Mucosa of descending colon (tissue), 3 donors: ENCODE measurements around the gene USP43. TPM values are rescaled to one million over a fixed set of nuclear protein-coding genes. Genes with fewer than 3 reads are reported as not detected.

Experiments used
- ATAC-seq: fragments of 200-7000 bp; cut with Tn5 transposase; one replicate; pipeline ENCODE4 v1.9.1; 2020; ENCODE audit warnings: mild to moderate bottlenecking, moderate library complexity
- DNase-seq, 3 donors: peaks; one replicate each; pipeline ENCODE4 v3.0.0-alpha.2; 2020
- H3K36me3 ChIP-seq: fragments of 200-600 bp; one replicate; pipeline ENCODE4 v1.8.0; 2021; ENCODE audit warnings: low read depth, mild to moderate bottlenecking
- H3K4me1 ChIP-seq: fragments of 200-600 bp; one replicate; pipeline ENCODE4 v1.8.0; 2021; ENCODE audit warnings: low read depth, mild to moderate bottlenecking
- H3K4me3 ChIP-seq: fragments of 200-600 bp; one replicate; pipeline ENCODE4 v1.8.0; 2021; ENCODE audit warnings: mild to moderate bottlenecking
- H3K9me3 ChIP-seq: fragments of 200-600 bp; one replicate; pipeline ENCODE4 v1.8.0; 2021; ENCODE audit warnings: mild to moderate bottlenecking
- intact Hi-C, 2 donors: fragments of 100-400 bp; cut with DNase I in 1 of 2; cut with micrococcal nuclease in 1 of 2; formaldehyde crosslinking; loops; one replicate each; pipeline versions ENCODE4 v1.11.0 to v1.11.1; 2022; cut with DNase I, micrococcal nuclease
- total RNA-seq, 3 donors: library from RNA; stranded (reverse); fragmentation: NEBNext Ultra II Directional in 2 of 3; extraction: Animal tissue kit (Norgen Biotek cat#: 25700) in 2 of 3; gene quantifications; one replicate each; pipeline versions ENCODE4 v1.2.1 to v1.2.4, GENCODE V29; 2021 to 2023
- TF ChIP-seq, protein P1 (sequence below): fragments of 200-600 bp; IDR thresholded peaks from one replicate; pipeline ENCODE4 v1.8.0; 2022; ENCODE audit warnings: antibody characterized with exemption, mild to moderate bottlenecking
- donor health status: DM: no; HTN: no; CAD: no; lungs with moderate emphysema.
- donor health status: DM: no; HTN: no; CAD: no.
- donor health status: DM: no; HTN: yes; CAD: no.

Gene USP43
- total RNA-seq, 3 donors from 2014 or later, result 7.2 to 18.4 (median 13.6) TPM

DNA sequence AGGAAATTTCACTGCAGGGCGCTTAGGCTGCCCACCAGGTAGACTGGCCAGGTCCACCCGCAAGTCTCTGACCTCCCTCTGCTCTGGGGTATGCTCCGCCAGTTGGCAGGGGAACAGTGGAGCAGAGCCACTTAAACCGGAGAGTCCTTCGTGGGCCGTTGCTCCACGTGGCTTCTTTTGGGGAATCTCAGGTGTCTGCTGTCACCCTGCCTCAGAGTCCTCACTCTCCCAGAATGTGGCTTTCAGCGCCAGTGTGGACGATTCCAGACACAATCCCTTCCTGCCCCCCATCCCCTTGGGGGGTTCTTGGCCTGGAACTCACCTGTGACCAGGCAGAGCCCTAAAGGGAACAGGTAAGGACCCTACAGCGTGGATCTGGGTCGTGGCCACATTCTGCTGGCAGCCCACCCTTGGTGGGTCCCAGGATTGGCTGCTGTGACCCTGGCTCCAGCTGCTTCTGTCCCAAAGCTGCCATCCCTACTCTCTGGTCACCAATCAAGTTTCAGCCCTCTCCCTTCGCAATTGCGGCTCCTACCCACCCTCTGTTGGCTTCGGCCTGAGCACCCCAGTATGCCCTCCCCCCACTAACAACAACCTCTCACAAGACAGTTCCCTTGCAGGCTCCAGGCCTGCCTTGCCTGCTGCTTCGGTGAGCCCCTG is 123.8 kb downstream of the USP43 start:
- no peak for DNase-seq
- TF ChIP-seq, protein P1, sequence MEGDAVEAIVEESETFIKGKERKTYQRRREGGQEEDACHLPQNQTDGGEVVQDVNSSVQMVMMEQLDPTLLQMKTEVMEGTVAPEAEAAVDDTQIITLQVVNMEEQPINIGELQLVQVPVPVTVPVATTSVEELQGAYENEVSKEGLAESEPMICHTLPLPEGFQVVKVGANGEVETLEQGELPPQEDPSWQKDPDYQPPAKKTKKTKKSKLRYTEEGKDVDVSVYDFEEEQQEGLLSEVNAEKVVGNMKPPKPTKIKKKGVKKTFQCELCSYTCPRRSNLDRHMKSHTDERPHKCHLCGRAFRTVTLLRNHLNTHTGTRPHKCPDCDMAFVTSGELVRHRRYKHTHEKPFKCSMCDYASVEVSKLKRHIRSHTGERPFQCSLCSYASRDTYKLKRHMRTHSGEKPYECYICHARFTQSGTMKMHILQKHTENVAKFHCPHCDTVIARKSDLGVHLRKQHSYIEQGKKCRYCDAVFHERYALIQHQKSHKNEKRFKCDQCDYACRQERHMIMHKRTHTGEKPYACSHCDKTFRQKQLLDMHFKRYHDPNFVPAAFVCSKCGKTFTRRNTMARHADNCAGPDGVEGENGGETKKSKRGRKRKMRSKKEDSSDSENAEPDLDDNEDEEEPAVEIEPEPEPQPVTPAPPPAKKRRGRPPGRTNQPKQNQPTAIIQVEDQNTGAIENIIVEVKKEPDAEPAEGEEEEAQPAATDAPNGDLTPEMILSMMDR, result no peak
- Histone ChIP-seq H3K4me1 (no peaks in the 10 kb centered on the region), H3K36me3 (no peaks in the 10 kb centered on the region), H3K9me3 (no peaks in the 10 kb centered on the region), H3K4me3 (no peak overlapping the region)
- intact Hi-C loops, result no loop called here
- no peak for ATAC-seq

DNA sequence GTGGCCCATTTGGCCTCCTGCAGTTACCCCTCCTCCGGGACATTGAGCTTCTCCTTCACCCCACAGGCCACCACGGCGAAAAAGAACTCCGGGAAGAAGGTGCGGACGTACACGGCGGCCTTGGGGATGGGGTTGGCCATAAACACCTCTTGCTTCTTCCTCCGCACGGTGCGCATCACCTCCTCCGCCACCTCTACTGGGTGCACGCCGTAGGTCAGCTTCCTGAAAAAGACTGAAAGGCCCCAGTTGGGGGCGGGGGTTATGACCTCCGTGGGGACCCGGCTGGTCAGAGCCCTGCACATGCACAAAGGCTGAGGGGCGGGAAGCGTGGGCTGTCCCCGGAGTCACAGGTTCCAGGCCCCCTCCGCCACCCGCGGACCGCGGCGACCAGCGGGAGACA is 126.1 kb downstream of the USP43 start:
- ATAC-seq, result no peak
- intact Hi-C loops, result no loop called here
- no peaks in the 10 kb centered on the region for H3K4me1 ChIP-seq

DNA sequence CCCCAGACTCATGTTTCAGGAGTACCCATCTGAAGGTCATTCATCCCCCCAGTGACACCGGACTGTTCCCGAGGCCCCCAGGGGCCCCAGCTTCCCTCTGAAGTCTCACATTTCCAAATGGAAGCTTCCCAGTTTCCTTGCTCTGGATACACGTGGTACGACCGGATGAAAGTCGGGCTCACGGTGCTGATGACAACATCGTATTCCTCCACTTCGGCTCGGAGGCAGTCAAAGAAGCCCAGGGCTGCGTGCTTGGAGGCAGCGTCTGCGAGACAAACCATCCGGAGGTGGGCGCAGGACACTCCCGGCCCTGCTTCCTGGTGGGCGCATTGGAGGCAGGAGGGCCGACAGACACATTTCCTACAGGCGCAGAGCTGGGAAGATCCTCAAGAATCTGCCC is 127.3 kb downstream of the USP43 start:
- Histone ChIP-seq H3K36me3 (no peaks in the 10 kb centered on the region), H3K9me3 (no peaks in the 10 kb centered on the region), H3K4me3 (no peak overlapping the region), H3K4me1 (no peaks in the 10 kb centered on the region)
- no peak for ATAC-seq
- intact Hi-C loops, result no loop called here
- no peak for DNase-seq
- TF ChIP-seq, protein P1, result no peak

More for the DNA sequence above, 126.1 kb downstream of the USP43 start:
- no peaks in the 10 kb centered on the region for H3K36me3 ChIP-seq
- no peak overlapping the region for H3K4me3 ChIP-seq
- H3K9me3 ChIP-seq, result no peaks in the 10 kb centered on the region
- TF ChIP-seq, protein P1, result no peak
- DNase-seq, result no peak

DNA sequence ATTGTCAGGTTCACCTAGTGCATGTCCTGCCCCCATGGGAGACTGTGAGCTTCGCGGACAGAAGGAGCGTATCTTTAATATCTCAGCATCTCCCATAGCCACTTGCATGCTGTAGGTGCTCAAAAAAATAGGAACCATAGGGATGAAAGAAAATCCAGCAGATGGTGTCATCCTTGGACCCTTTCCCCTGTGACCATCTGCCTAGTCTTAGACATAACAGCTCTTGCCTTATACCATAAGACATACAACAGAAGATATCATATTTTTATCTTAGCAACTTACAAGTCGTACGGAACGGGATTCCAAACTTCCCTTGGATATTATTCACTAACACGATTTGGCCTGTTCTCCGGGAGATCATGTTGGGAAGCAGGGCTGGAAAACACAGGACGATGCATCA is 131.6 kb downstream of the USP43 start:
- ATAC-seq (no peak), DNase-seq (no peak)
- H3K4me1 ChIP-seq, result no peaks in the 10 kb centered on the region
- TF ChIP-seq, protein P1, result no peak
- no peak overlapping the region for H3K4me3 ChIP-seq
- H3K36me3 ChIP-seq, result no peaks in the 10 kb centered on the region
- intact Hi-C loops, result no loop called here
- H3K9me3 ChIP-seq, result no peaks in the 10 kb centered on the region

Other genes starting within 250 kb of the USP43 start
- 10 to 100 TPM; 45.1 to 62.5 (median 54.4) TPM for gene STX8, start 69.7 kb upstream of the USP43 start, total RNA-seq
- not detected for gene CFAP52, start 68.9 kb upstream of the USP43 start, total RNA-seq
- gene DHRS7C, start 146.1 kb downstream of the USP43 start, total RNA-seq, result under 1 TPM in 1 of 3 donors, not detected in 2; 0.85 TPM
- gene GSG1L2, start 176.6 kb downstream of the USP43 start, total RNA-seq, result not detected
- 10 to 100 TPM in 1 of 3 donors, 1 to 10 TPM in 2; 5.8 to 28.2 (median 7.4) TPM for gene GLP2R, start 180.4 kb downstream of the USP43 start, total RNA-seq